CD4-positive, alpha-beta memory T cell (primary cell): ENCODE data around the gene CXCL16. TPM values are rescaled to one million over a fixed set of nuclear protein-coding genes. Genes with fewer than 3 reads are reported as not detected.
"Not testable (repeated sequence)": the region's sequence is repeated elsewhere in the genome, so short reads cannot be mapped to it uniquely, and the experiment has no call there.

Experiments used
- CTCF ChIA-PET: fragments of 350-600 bp; sonication (Branson Sonifier 250); formaldehyde crosslinking; loops from one replicate; lab custom pipeline; 2021; ENCODE audit warnings: inconsistent platforms; ENCODE audit not compliant: partially characterized antibody; lab: Charles Lee
- POLR2A ChIA-PET: fragments of 350-600 bp; sonication (Branson Sonifier 250); formaldehyde crosslinking; loops from one replicate; lab custom pipeline; 2021; ENCODE audit not compliant: partially characterized antibody; lab: Charles Lee
- DNase-seq, 5 donors: peaks; one replicate each; pipeline versions ENCODE4 v3.0.0 to v3.0.0-alpha.2; 2020 to 2022; ENCODE audit warnings: mixed read lengths in 1 of 5
- H3K27ac ChIP-seq: one replicate; pipeline ENCODE4 v1.7.0; 2013; ENCODE audit warnings: low read depth, low read length
- H3K27me3 ChIP-seq: 2 replicates; pipeline ENCODE4 v1.7.0; 2013; ENCODE audit warnings: mild to moderate bottlenecking, low read length, moderate library complexity; ENCODE audit not compliant: insufficient read depth
- H3K36me3 ChIP-seq: 2 replicates; pipeline ENCODE4 v1.7.0; 2013; ENCODE audit warnings: mild to moderate bottlenecking, low read length, moderate library complexity; ENCODE audit not compliant: insufficient read depth
- H3K4me1 ChIP-seq: 2 replicates; pipeline ENCODE4 v1.7.0; 2013; ENCODE audit warnings: mild to moderate bottlenecking, low read length, moderate library complexity; ENCODE audit not compliant: insufficient read depth
- H3K4me3 ChIP-seq, 2 donors: one replicate each; pipeline ENCODE4 v1.7.0; 2013; ENCODE audit warnings: low read length in 2 of 2, mild to moderate bottlenecking in 1 of 2
- H3K9me3 ChIP-seq, 2 donors: one replicate each; pipeline ENCODE4 v1.7.0; 2013; ENCODE audit warnings: low read length in 2 of 2, control low read depth in 1 of 2; ENCODE audit not compliant: control insufficient read depth in 1 of 2
- H3K27ac Mint-ChIP-seq, 7 donors: one replicate each; pipeline ENCODE4 v1.8.0; 2020 to 2021; ENCODE audit warnings: mixed read lengths in 7 of 7, mild to moderate bottlenecking in 6 of 7, inconsistent platforms in 3 of 7, moderate library complexity in 3 of 7
- H3K27me3 Mint-ChIP-seq, 2 donors: one replicate each; pipeline ENCODE4 v1.8.0; 2020 to 2021; ENCODE audit warnings: mixed read lengths in 2 of 2
- H3K36me3 Mint-ChIP-seq, 2 donors: one replicate each; pipeline ENCODE4 v1.8.0; 2020 to 2021; ENCODE audit warnings: mixed read lengths in 2 of 2, inconsistent platforms in 1 of 2, mild to moderate bottlenecking in 1 of 2
- H3K4me1 Mint-ChIP-seq, 4 donors: one replicate each; pipeline ENCODE4 v1.8.0; 2020 to 2021; ENCODE audit warnings: mixed read lengths in 4 of 4, mild to moderate bottlenecking in 1 of 4
- H3K4me3 Mint-ChIP-seq, 8 donors: one replicate each; pipeline ENCODE4 v1.8.0; 2020 to 2021; ENCODE audit warnings: mixed read lengths in 8 of 8, mild to moderate bottlenecking in 7 of 8, moderate library complexity in 6 of 8, inconsistent platforms in 3 of 8
- H3K9me3 Mint-ChIP-seq, 8 donors: one replicate each; pipeline ENCODE4 v1.8.0; 2020 to 2021; ENCODE audit warnings: mixed read lengths in 8 of 8, mild to moderate bottlenecking in 5 of 8, inconsistent platforms in 3 of 8, moderate library complexity in 1 of 8
- intact Hi-C: fragments of 100-400 bp; cut with micrococcal nuclease; formaldehyde crosslinking; loops from one replicate; pipeline ENCODE4 v1.15.1; 2023
- polyA plus RNA-seq, 2 donors: library from polyadenylated mRNA; unstranded; fragments of 300-500 nt; fragmentation: Illumina TruSeq; gene quantifications; one replicate each; pipeline ENCODE4 v1.2.3, GENCODE V29; 2021
- total RNA-seq, 2 experiments: library from RNA; stranded (reverse); gene quantifications; one replicate each; pipeline ENCODE4 v1.2.3, GENCODE V29; 2021

The CXCL16 gene
- total and polyA plus RNA-seq, 4 experiments from 2014 or later, result 1.8 to 3.8 (median 3.3) TPM

- Mint-ChIP-seq H3K4me3 (peak overlapping the region; percentile 75 to 92 (median 90)), H3K27ac (peak overlapping the region; percentile 93 to 97 (median 94)), H3K4me1 (peaks cover 33 to 67% (median 45%) of the 10 kb centered on the region in 4 donors)
- CTCF ChIA-PET, result interaction anchor here (1.4 to 2.5 kb wide), 2 partner anchors 14 to 85 kb away, joined by 3 to 8 read pairs; no protein-coding TSS in a partner anchor
- Histone ChIP-seq H3K27ac (peak overlapping the region; percentile 71), H3K4me3 (peak overlapping the region in 1 of 2 donors; percentile 98), H3K4me1 (peaks cover 31% of the 10 kb centered on the region)
- H3K27me3 ChIP-seq, H3K36me3 Mint-ChIP-seq, H3K36me3 ChIP-seq, H3K9me3 Mint-ChIP-seq, H3K27me3 Mint-ChIP-seq, H3K9me3 ChIP-seq, DNase-seq, intact Hi-C loops: not testable (repeated sequence)
- POLR2A ChIA-PET, result interaction anchor here (0.6 to 2.3 kb wide), 7 partner anchors 79 to 263 kb away, joined by 3 to 14 read pairs (median 5); partner anchors contain the start of genes C17orf107, PSMB6, RNF167 and SLC25A11
Observed at GRCh38 chr17:4704574-4704907, 35.2 kb downstream of the CXCL16 start.

- Histone ChIP-seq H3K9me3 (no peaks in the 10 kb centered on the region), H3K4me3 (peak overlapping the region; percentile 87 to 98), H3K27me3 (no peaks in the 10 kb centered on the region), H3K27ac (peak overlapping the region; percentile 71), H3K36me3 (no peaks in the 10 kb centered on the region), H3K4me1 (peaks cover 30% of the 10 kb centered on the region)
- Mint-ChIP-seq H3K4me3 (peak overlapping the region; percentile 75 to 92 (median 90)), H3K9me3 (peaks cover 0 to 2% (median 0%) of the 10 kb centered on the region in 8 donors), H3K27me3 (no peaks in the 10 kb centered on the region), H3K27ac (peak overlapping the region; percentile 93 to 97 (median 94)), H3K4me1 (peaks cover 31 to 58% (median 40%) of the 10 kb centered on the region in 4 donors), H3K36me3 (peaks cover 0 to 5% of the 10 kb centered on the region in 2 donors)
- POLR2A ChIA-PET, result interaction anchor here (0.7 to 2.3 kb wide), 11 partner anchors 8 to 283 kb away, joined by 3 to 14 read pairs (median 4); partner anchors contain the start of genes C17orf107, RNF167, SLC25A11 and SPAG7
- intact Hi-C loops, result no loop called here
- no peak for DNase-seq
- CTCF ChIA-PET, result interaction anchor here (1.2 to 2.5 kb wide), 6 partner anchors 12 to 196 kb away, joined by 3 to 8 read pairs (median 4); partner anchors contain the start of genes C17orf107 and MED11
Observed at GRCh38 chr17:4703330-4703691, 36.4 kb downstream of the CXCL16 start.

GRCh38 chr17:4701116-4701515 lies 38.6 kb downstream of the CXCL16 start:
- CTCF ChIA-PET, result interaction anchor here (0.9 to 1.1 kb wide), 2 partner anchors 9 to 88 kb away, joined by 3 to 4 read pairs; partner anchors contain the start of genes ARRB2 and GLTPD2
- intact Hi-C loops, result no loop called here

GRCh38 chr17:4699401-4700056 lies 40.2 kb downstream of the CXCL16 start:
- H3K4me3 ChIP-seq, intact Hi-C loops, POLR2A ChIA-PET, H3K27ac ChIP-seq, H3K27me3 Mint-ChIP-seq, DNase-seq, H3K36me3 ChIP-seq, H3K9me3 Mint-ChIP-seq, H3K4me3 Mint-ChIP-seq, H3K27me3 ChIP-seq, H3K9me3 ChIP-seq: not testable (repeated sequence)
- peaks cover 46% of the 10 kb centered on the region for H3K4me1 ChIP-seq
- CTCF ChIA-PET, result interaction anchor here (1.0 kb wide), 1 partner anchor 91 kb away, joined by 3 read pairs; no protein-coding TSS in a partner anchor
- peak overlapping the region in 3 of 7 donors; percentile 20 to 49 (median 47) for H3K27ac Mint-ChIP-seq
- peaks cover 31 to 54% (median 47%) of the 10 kb centered on the region in 4 donors for H3K4me1 Mint-ChIP-seq
- peaks cover 3 to 14% of the 10 kb centered on the region in 2 donors for H3K36me3 Mint-ChIP-seq

More at GRCh38 chr17:4701116-4701515, 38.6 kb downstream of the CXCL16 start:
- peak overlapping the region; percentile 4 to 96 (median 89) for H3K27ac Mint-ChIP-seq
- Histone ChIP-seq H3K27me3 (no peaks in the 10 kb centered on the region), H3K9me3 (no peaks in the 10 kb centered on the region), H3K36me3 (no peaks in the 10 kb centered on the region), H3K27ac (no peak overlapping the region), H3K4me1 (peaks cover 42% of the 10 kb centered on the region), H3K4me3 (no peak overlapping the region)
- peaks cover 37 to 61% (median 51%) of the 10 kb centered on the region in 4 donors for H3K4me1 Mint-ChIP-seq
- H3K4me3 Mint-ChIP-seq, result no peak overlapping the region
- H3K36me3 Mint-ChIP-seq, result peaks cover 3 to 14% of the 10 kb centered on the region in 2 donors
- POLR2A ChIA-PET, result interaction anchor here (0.6 to 1.1 kb wide), 4 partner anchors 13 to 622 kb away, joined by 3 to 4 read pairs (median 3); partner anchors contain the start of gene C17orf107
- H3K27me3 Mint-ChIP-seq, result no peaks in the 10 kb centered on the region
- no peak for DNase-seq
- peaks cover 0 to 2% (median 0%) of the 10 kb centered on the region in 8 donors for H3K9me3 Mint-ChIP-seq

GRCh38 chr17:4696437-4696805 lies 43.3 kb downstream of the CXCL16 start:
- Histone ChIP-seq H3K4me1 (peaks cover 23% of the 10 kb centered on the region), H3K27ac (peak overlapping the region; percentile 65), H3K4me3 (peak overlapping the region in 1 of 2 donors; percentile 34), H3K9me3 (no peaks in the 10 kb centered on the region), H3K27me3 (no peaks in the 10 kb centered on the region), H3K36me3 (no peaks in the 10 kb centered on the region)
- DNase-seq, result peak; percentile 49 to 68 (median 53)
- Mint-ChIP-seq H3K4me1 (peaks cover 16 to 45% (median 37%) of the 10 kb centered on the region in 4 donors), H3K36me3 (peaks cover 9 to 28% of the 10 kb centered on the region in 2 donors), H3K27me3 (no peaks in the 10 kb centered on the region), H3K4me3 (peak overlapping the region; percentile 56 to 86 (median 77)), H3K27ac (peak overlapping the region; percentile 86 to 99 (median 96)), H3K9me3 (no peaks in the 10 kb centered on the region)
- ChIA-PET CTCF (no interaction called here), POLR2A (interaction anchor here (0.6 to 1.2 kb wide), 3 partner anchors 15 to 34 kb away, joined by 3 to 4 read pairs (median 3); partner anchors contain the start of gene MED11)
- intact Hi-C loops, result no loop called here

- no peaks in the 10 kb centered on the region for H3K9me3 Mint-ChIP-seq
- H3K27ac Mint-ChIP-seq, result peak overlapping the region in 1 of 7 donors; percentile 73
- Histone ChIP-seq H3K36me3 (peaks cover 12% of the 10 kb centered on the region), H3K4me1 (peaks cover 21% of the 10 kb centered on the region), H3K4me3 (no peak overlapping the region), H3K27me3 (no peaks in the 10 kb centered on the region), H3K9me3 (no peaks in the 10 kb centered on the region), H3K27ac (no peak overlapping the region)
- intact Hi-C loops, result no loop called here
- peaks cover 16 to 56% (median 43%) of the 10 kb centered on the region in 4 donors for H3K4me1 Mint-ChIP-seq
- H3K4me3 Mint-ChIP-seq, result peak overlapping the region in 1 of 8 donors; percentile 12
- peaks cover 34 to 54% of the 10 kb centered on the region in 2 donors for H3K36me3 Mint-ChIP-seq
- POLR2A ChIA-PET, result interaction anchor here (0.7 kb wide), 1 partner anchor 10 kb away, joined by 3 read pairs; no protein-coding TSS in a partner anchor
- H3K27me3 Mint-ChIP-seq, result no peaks in the 10 kb centered on the region
- CTCF ChIA-PET, result no interaction called here
- DNase-seq, result no peak
Observed at GRCh38 chr17:4693416-4693815, 46.3 kb downstream of the CXCL16 start.

GRCh38 chr17:4691686-4692085 lies 48.0 kb downstream of the CXCL16 start:
- H3K36me3 Mint-ChIP-seq, result peaks cover 39 to 63% of the 10 kb centered on the region in 2 donors
- Histone ChIP-seq H3K36me3 (peaks cover 12% of the 10 kb centered on the region), H3K4me1 (peaks cover 14% of the 10 kb centered on the region), H3K27ac (no peak overlapping the region), H3K27me3 (no peaks in the 10 kb centered on the region), H3K4me3 (no peak overlapping the region), H3K9me3 (no peaks in the 10 kb centered on the region)
- peaks cover 17 to 56% (median 39%) of the 10 kb centered on the region in 4 donors for H3K4me1 Mint-ChIP-seq
- CTCF ChIA-PET, result interaction anchor here (0.6 to 1.3 kb wide), 2 partner anchors 12 to 212 kb away, joined by 3 read pairs; partner anchors contain the start of genes CHRNE and PELP1
- POLR2A ChIA-PET, result no interaction called here
- no peaks in the 10 kb centered on the region for H3K27me3 Mint-ChIP-seq
- peak overlapping the region in 5 of 7 donors; percentile 10 to 85 (median 64) for H3K27ac Mint-ChIP-seq
- no peak overlapping the region for H3K4me3 Mint-ChIP-seq
- no peak for DNase-seq
- no peaks in the 10 kb centered on the region for H3K9me3 Mint-ChIP-seq
- intact Hi-C loops, result no loop called here
